ENCODE results near the gene AMDHD1.

The AMDHD1 gene

GRCh38 chr12:95949477-95950206, 6.5 kb downstream of the AMDHD1 start:
- no peak overlapping the region for H3K4me2 ChIP-seq (ENCODE audit: insufficient read depth, low read length, poor library complexity, severe bottlenecking)
- no peak overlapping the region for H3K18ac ChIP-seq (ENCODE audit: low read length)
- no peak overlapping the region for H2BK120ac ChIP-seq (ENCODE audit: low read depth, low read length)
- H3K4me1 ChIP-seq (ENCODE audit: control insufficient read depth in 2 of 2, insufficient read depth in 1 of 2, low read depth in 1 of 2, low read length in 2 of 2), result peaks cover 0 to 1% of the 10 kb centered on the region in 2 donors
- no peak for DNase-seq (ENCODE audit: low spot score)
- no peak overlapping the region for H3K23ac ChIP-seq (ENCODE audit: low read depth, low read length, poor library complexity)
- no peak overlapping the region for H4K8ac ChIP-seq (ENCODE audit: low read depth, low read length)
- H2BK12ac ChIP-seq (ENCODE audit: low read length), result no peak overlapping the region
- no peak overlapping the region for H3K27ac ChIP-seq (replicated peaks; ENCODE audit: low read length)
- H3K27me3 ChIP-seq (ENCODE audit: control insufficient read depth in 3 of 3, insufficient read depth in 3 of 3, low read depth in 1 of 3, low read length in 3 of 3), result peaks cover 0 to 9% (median 0%) of the 10 kb centered on the region in 3 experiments
- H3K14ac ChIP-seq (ENCODE audit: low read length), result no peak overlapping the region
- H2BK15ac ChIP-seq (ENCODE audit: low read length), result no peak overlapping the region
- H2AFZ ChIP-seq (ENCODE audit: low read length), result no peak overlapping the region
- no peak overlapping the region for H2BK5ac ChIP-seq (ENCODE audit: low read length)
- no peak overlapping the region for H2AK5ac ChIP-seq (ENCODE audit: low read depth, low read length)
- H3K36me3 ChIP-seq (replicated peaks in 1 of 2; ENCODE audit: control insufficient read depth in 2 of 2, insufficient read depth in 2 of 2, low read length in 2 of 2), result no peaks in the 10 kb centered on the region
- H4K91ac ChIP-seq (ENCODE audit: low read depth, low read length, poor library complexity), result no peak overlapping the region
- WGBS, 2 donors (ENCODE audit: extremely low coverage in 2 of 2, insufficient read length in 2 of 2, insufficient replicate concordance in 1 of 2), result no CpG with 5 or more reads among the region's 4 CpGs
- no peaks in the 10 kb centered on the region for H3K79me1 ChIP-seq (ENCODE audit: low read depth, low read length)
- no peak overlapping the region for H3K4ac ChIP-seq (ENCODE audit: low read length)
- H3K4me3 ChIP-seq (ENCODE audit: low read length in 2 of 2), result no peak overlapping the region
- no peaks in the 10 kb centered on the region for H3K9me3 ChIP-seq (replicated peaks in 1 of 2; ENCODE audit: control insufficient read depth in 2 of 2, insufficient read depth in 1 of 2, low read depth in 1 of 2, low read length in 2 of 2)
- no peak overlapping the region for H3K9ac ChIP-seq (ENCODE audit: low read depth, low read length, poor library complexity)

DNA sequence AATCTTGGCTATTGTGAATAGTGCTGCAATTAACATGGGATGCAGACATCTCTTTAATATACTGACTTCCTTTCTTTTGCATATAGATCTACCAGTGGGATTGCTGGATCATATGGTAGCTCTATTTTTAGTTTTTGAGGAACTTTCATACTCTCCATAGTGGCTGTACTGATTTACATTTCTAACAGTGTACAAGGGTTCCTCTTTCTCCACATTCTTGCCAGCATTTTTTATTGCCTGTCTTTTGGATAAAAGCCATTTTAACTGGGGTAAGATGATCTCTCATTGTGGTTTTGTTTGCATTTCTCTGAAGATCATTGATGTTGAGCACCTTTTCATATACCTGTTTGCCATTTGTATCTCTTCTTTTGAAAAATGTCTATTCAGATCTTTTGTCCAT, 8.4 kb downstream of the AMDHD1 start:
- Histone ChIP-seq H3K18ac (ENCODE audit: low read length) (no peak overlapping the region), H2BK5ac (ENCODE audit: low read length) (no peak overlapping the region), H4K91ac (ENCODE audit: low read depth, low read length, poor library complexity) (no peak overlapping the region), H2BK120ac (ENCODE audit: low read depth, low read length) (no peak overlapping the region), H3K4ac (ENCODE audit: low read length) (no peak overlapping the region), H3K27ac (replicated peaks; ENCODE audit: low read length) (no peak overlapping the region), H3K4me3 (ENCODE audit: low read length in 2 of 2) (no peak overlapping the region), H3K9ac (ENCODE audit: low read depth, low read length, poor library complexity) (no peak overlapping the region), H2AFZ (ENCODE audit: low read length) (no peak overlapping the region), H3K27me3 (ENCODE audit: control insufficient read depth in 3 of 3, insufficient read depth in 3 of 3, low read depth in 1 of 3, low read length in 3 of 3) (peaks cover 0 to 5% (median 0%) of the 10 kb centered on the region in 3 experiments), H3K4me1 (ENCODE audit: control insufficient read depth in 2 of 2, insufficient read depth in 1 of 2, low read depth in 1 of 2, low read length in 2 of 2) (peaks cover 0 to 1% of the 10 kb centered on the region in 2 donors), H3K79me1 (ENCODE audit: low read depth, low read length) (no peaks in the 10 kb centered on the region), H2BK15ac (ENCODE audit: low read length) (no peak overlapping the region), H4K8ac (ENCODE audit: low read depth, low read length) (no peak overlapping the region), H2AK5ac (ENCODE audit: low read depth, low read length) (no peak overlapping the region), H2BK12ac (ENCODE audit: low read length) (no peak overlapping the region), H3K36me3 (replicated peaks in 1 of 2; ENCODE audit: control insufficient read depth in 2 of 2, insufficient read depth in 2 of 2, low read length in 2 of 2) (no peaks in the 10 kb centered on the region), H3K4me2 (ENCODE audit: insufficient read depth, low read length, poor library complexity, severe bottlenecking) (no peak overlapping the region), H3K23ac (ENCODE audit: low read depth, low read length, poor library complexity) (no peak overlapping the region), H3K9me3 (replicated peaks in 1 of 2; ENCODE audit: control insufficient read depth in 2 of 2, insufficient read depth in 1 of 2, low read depth in 1 of 2, low read length in 2 of 2) (no peaks in the 10 kb centered on the region), H3K14ac (ENCODE audit: low read length) (no peak overlapping the region)
- no peak for DNase-seq (ENCODE audit: low spot score)

DNA sequence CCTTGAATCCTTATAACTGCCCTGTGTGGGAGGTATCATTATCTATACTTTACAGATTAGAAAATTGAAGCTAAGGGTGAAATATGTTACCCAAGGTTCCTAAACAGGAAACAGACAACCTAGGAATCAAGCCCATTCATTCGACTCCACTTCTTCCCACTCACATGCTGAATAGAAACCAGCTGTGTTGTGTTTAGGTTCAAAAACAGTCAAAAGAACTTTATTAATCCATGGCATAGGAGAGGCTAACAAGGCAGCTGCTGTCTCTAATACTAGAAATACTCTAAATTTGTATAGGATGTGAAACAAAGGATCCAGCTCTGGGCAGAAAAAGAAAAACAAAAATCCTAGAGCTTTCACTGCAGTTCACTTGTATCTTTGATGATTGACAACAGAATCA, 9.9 kb downstream of the AMDHD1 start:
- H2BK12ac ChIP-seq (ENCODE audit: low read length), result no peak overlapping the region
- no CpG with 5 or more reads among the region's 1 CpG for WGBS, 2 donors (ENCODE audit: extremely low coverage in 2 of 2, insufficient read length in 2 of 2, insufficient replicate concordance in 1 of 2)
- no peak overlapping the region for H3K9ac ChIP-seq (ENCODE audit: low read depth, low read length, poor library complexity)
- no peak overlapping the region for H3K14ac ChIP-seq (ENCODE audit: low read length)
- peaks cover 0 to 1% of the 10 kb centered on the region in 2 donors for H3K4me1 ChIP-seq (ENCODE audit: control insufficient read depth in 2 of 2, insufficient read depth in 1 of 2, low read depth in 1 of 2, low read length in 2 of 2)
- DNase-seq (ENCODE audit: low spot score), result no peak
- H2BK15ac ChIP-seq (ENCODE audit: low read length), result no peak overlapping the region
- H3K27me3 ChIP-seq (ENCODE audit: control insufficient read depth in 3 of 3, insufficient read depth in 3 of 3, low read depth in 1 of 3, low read length in 3 of 3), result peaks cover 0 to 8% (median 0%) of the 10 kb centered on the region in 3 experiments
- no peak overlapping the region for H2BK120ac ChIP-seq (ENCODE audit: low read depth, low read length)
- H4K91ac ChIP-seq (ENCODE audit: low read depth, low read length, poor library complexity), result no peak overlapping the region
- H3K27ac ChIP-seq (replicated peaks; ENCODE audit: low read length), result no peak overlapping the region
- H3K79me1 ChIP-seq (ENCODE audit: low read depth, low read length), result no peaks in the 10 kb centered on the region
- no peaks in the 10 kb centered on the region for H3K9me3 ChIP-seq (replicated peaks in 1 of 2; ENCODE audit: control insufficient read depth in 2 of 2, insufficient read depth in 1 of 2, low read depth in 1 of 2, low read length in 2 of 2)
- no peak overlapping the region for H2AFZ ChIP-seq (ENCODE audit: low read length)
- H4K8ac ChIP-seq (ENCODE audit: low read depth, low read length), result no peak overlapping the region
- no peak overlapping the region for H3K18ac ChIP-seq (ENCODE audit: low read length)
- no peak overlapping the region for H3K23ac ChIP-seq (ENCODE audit: low read depth, low read length, poor library complexity)
- no peaks in the 10 kb centered on the region for H3K36me3 ChIP-seq (replicated peaks in 1 of 2; ENCODE audit: control insufficient read depth in 2 of 2, insufficient read depth in 2 of 2, low read length in 2 of 2)
- no peak overlapping the region for H3K4ac ChIP-seq (ENCODE audit: low read length)
- H3K4me2 ChIP-seq (ENCODE audit: insufficient read depth, low read length, poor library complexity, severe bottlenecking), result no peak overlapping the region
- H2AK5ac ChIP-seq (ENCODE audit: low read depth, low read length), result no peak overlapping the region
- H2BK5ac ChIP-seq (ENCODE audit: low read length), result no peak overlapping the region
- no peak overlapping the region for H3K4me3 ChIP-seq (ENCODE audit: low read length in 2 of 2)

DNA sequence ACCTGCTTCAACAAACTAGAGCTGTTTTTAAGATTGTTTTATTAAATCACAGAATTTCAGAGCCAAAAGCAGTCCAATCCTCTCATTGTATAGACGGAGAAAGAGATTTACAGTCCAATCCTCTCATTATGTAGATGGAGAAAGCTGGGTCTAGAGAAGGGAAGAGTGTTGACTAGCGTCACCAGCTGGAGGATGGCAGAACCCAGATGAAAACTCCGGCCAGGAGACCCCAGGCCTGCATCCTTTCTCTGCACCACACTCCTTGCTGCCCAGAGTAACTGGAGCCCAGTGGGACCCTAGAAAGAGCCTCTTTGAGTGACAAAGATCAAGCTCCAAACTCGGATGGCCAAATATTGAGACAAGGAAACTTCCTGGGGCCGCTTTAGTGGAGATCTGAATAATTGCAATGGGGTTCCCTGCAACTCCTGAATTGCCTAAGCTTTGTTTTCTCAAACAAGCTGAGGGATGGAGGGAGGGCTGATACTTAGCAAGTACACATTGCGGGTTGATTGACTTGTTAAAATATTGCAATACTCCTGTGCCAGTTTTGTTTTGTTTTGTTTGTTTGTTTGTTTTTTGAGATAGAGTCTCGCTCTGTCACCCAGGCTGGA, 12.5 kb downstream of the AMDHD1 start:
- no CpG with 5 or more reads among the region's 7 CpGs for WGBS, 2 donors (ENCODE audit: extremely low coverage in 2 of 2, insufficient read length in 2 of 2, insufficient replicate concordance in 1 of 2)
- no peak overlapping the region for H2AK5ac ChIP-seq (ENCODE audit: low read depth, low read length)
- H3K23ac ChIP-seq (ENCODE audit: low read depth, low read length, poor library complexity), result no peak overlapping the region
- H3K36me3 ChIP-seq (replicated peaks in 1 of 2; ENCODE audit: control insufficient read depth in 2 of 2, insufficient read depth in 2 of 2, low read length in 2 of 2), result no peaks in the 10 kb centered on the region
- no peak overlapping the region for H2BK15ac ChIP-seq (ENCODE audit: low read length)
- no peak overlapping the region for H3K9ac ChIP-seq (ENCODE audit: low read depth, low read length, poor library complexity)
- H2BK12ac ChIP-seq (ENCODE audit: low read length), result no peak overlapping the region
- no peak overlapping the region for H3K4ac ChIP-seq (ENCODE audit: low read length)
- H3K14ac ChIP-seq (ENCODE audit: low read length), result no peak overlapping the region
- H3K79me1 ChIP-seq (ENCODE audit: low read depth, low read length), result no peaks in the 10 kb centered on the region
- no peak for DNase-seq (ENCODE audit: low spot score)
- H3K27ac ChIP-seq (replicated peaks; ENCODE audit: low read length), result no peak overlapping the region
- no peak overlapping the region for H3K4me3 ChIP-seq (ENCODE audit: low read length in 2 of 2)
- no peak overlapping the region for H2AFZ ChIP-seq (ENCODE audit: low read length)
- H3K27me3 ChIP-seq (ENCODE audit: control insufficient read depth in 3 of 3, insufficient read depth in 3 of 3, low read depth in 1 of 3, low read length in 3 of 3), result peaks cover 0 to 8% (median 0%) of the 10 kb centered on the region in 3 experiments
- no peak overlapping the region for H3K4me2 ChIP-seq (ENCODE audit: insufficient read depth, low read length, poor library complexity, severe bottlenecking)
- H3K18ac ChIP-seq (ENCODE audit: low read length), result no peak overlapping the region
- no peak overlapping the region for H2BK5ac ChIP-seq (ENCODE audit: low read length)
- H3K9me3 ChIP-seq (replicated peaks in 1 of 2; ENCODE audit: control insufficient read depth in 2 of 2, insufficient read depth in 1 of 2, low read depth in 1 of 2, low read length in 2 of 2), result no peaks in the 10 kb centered on the region
- H4K8ac ChIP-seq (ENCODE audit: low read depth, low read length), result no peak overlapping the region
- H4K91ac ChIP-seq (ENCODE audit: low read depth, low read length, poor library complexity), result no peak overlapping the region
- peaks cover 0 to 1% of the 10 kb centered on the region in 2 donors for H3K4me1 ChIP-seq (ENCODE audit: control insufficient read depth in 2 of 2, insufficient read depth in 1 of 2, low read depth in 1 of 2, low read length in 2 of 2)
- no peak overlapping the region for H2BK120ac ChIP-seq (ENCODE audit: low read depth, low read length)

All from neuronal stem cell (in vitro differentiated cells).